NK-92 (cell line): Measurements from ENCODE around the gene TOX2.

Experiments used
- DNase-seq: peaks from one replicate; lab custom pipeline; 2025; ENCODE audit not compliant: unreplicated experiment; lab: John Stamatoyannopoulos, UW

TOX2 gene

GRCh38 chr20:43914311-43915210, at the start of gene TOX2:
Gene TOX2 (plus strand): TSS chr20:43914852. CDS start chr20:43914892, 40 bp downstream.
- DNase-seq: no peak

DNA sequence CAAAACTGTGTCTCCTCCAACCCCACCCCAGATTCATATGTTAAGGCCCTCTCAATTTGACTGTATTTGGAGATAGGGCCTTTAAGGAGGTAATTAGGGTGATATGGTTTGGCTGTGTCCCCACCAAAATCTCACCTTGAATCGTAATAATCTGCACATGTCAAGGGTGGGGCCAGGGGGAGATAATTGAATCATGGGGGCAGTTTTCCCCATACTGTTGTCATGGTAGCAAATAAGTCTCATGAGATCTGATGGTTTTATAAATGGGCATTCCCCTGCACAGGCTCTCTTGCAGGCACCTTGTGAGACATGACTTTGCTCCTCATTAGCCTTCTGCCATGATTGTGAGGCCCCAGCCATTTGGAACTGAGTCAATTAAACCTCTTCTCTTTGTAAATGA, 46.6 kb upstream of the TOX2 start:
- no peak for DNase-seq

DNA sequence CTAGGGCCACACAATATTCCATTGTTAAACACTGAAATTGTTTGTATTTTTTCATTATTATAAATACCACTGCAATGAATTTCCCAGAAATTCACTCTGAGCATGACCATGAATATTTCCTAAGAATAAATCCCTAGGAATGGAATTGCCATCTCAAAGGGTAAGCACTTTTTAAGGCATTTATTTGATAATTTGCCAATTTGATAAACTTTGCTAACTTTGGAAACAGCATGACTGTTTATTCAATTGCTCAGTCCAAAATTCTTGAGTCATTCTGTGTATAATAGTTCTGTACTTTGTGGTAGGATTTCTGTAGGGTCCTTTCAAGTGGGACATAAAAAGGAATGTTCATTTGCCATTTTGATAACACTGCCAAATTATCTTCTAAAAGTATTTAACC, 44.2 kb upstream of the TOX2 start:
- no peak for DNase-seq

GRCh38 chr20:43878776-43879175, 35.9 kb upstream of the TOX2 start:
- no peak for DNase-seq

- DNase-seq: no peak
These were observed 20.7 kb upstream of the TOX2 start for GRCh38 chr20:43893930-43894329.

DNA sequence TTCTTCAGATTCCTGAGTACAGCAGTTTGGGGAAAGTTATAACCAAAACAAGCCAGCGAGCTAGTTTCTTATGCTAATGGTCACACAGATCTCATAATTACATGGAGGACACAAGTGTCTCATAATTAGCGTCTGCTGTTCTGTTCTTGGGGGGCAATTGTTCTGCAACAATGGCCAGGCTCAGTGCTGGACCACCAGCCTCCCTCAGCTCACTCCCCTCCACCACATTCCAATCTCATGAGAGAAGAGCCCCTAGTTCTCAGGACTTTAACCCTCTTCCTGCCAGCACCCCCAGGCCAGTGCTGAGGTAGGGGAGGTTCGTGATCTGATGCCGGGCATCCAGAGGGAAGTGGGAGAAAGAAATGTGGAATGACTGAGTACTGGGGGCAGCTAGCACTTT, 20.2 kb upstream of the TOX2 start:
- DNase-seq: no peak

GRCh38 chr20:43895235-43895634, 19.4 kb upstream of the TOX2 start:
- DNase-seq: no peak

GRCh38 chr20:43899274-43900120, 15.2 kb upstream of the TOX2 start:
- DNase-seq: no peak

DNA sequence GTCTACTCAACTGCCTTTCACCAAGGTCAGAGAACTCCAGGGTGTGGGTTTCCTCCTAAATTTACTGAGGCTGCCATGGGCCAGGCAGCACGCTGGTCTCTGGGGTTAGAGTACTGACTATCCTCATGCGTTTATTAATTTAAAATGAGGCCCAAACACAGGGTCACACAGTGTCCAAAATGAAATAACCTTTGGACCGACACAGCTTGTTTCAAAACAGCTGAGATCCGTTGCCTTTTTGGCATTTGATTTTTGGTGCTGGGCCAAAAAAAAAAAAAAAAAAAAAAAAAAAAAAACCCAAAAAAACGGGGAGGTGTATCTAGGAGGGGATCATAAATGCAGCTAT, 14.6 kb upstream of the TOX2 start:
- no peak for DNase-seq

GRCh38 chr20:43900496-43900895, 14.2 kb upstream of the TOX2 start:
- no peak for DNase-seq

- no peak for DNase-seq
These were observed 13.4 kb upstream of the TOX2 start for GRCh38 chr20:43901296-43901695.

GRCh38 chr20:43903953-43904826, 10.5 kb upstream of the TOX2 start:
- DNase-seq: no peak

- DNase-seq: no peak
These were observed 9.8 kb upstream of the TOX2 start for GRCh38 chr20:43904827-43905177.

DNA sequence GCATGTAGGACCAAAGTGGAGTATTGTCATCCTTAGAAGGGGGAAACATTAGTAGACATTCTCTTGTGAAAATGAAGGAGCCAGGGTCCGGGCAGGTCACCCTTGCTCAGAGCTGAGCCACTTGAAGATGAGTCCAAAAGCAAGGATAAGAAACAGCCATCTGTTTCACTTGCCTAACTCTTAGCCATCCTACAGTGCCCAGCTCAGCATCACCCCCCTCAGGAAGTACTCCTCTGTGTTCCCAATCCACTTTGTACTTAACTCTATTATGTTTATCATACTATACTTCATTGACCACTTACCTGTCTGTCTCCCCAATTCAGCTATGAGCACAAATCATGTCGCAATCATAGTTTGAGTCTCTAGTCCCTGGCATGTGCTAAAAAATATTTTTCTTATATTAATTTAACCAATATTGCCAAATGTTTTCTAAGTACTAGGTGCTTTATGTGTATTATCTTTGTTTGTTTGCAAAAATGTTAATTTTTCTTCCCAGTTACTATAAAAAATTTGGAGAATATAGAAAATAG, 8.1 kb upstream of the TOX2 start:
- no peak for DNase-seq

GRCh38 chr20:43909211-43909610, 5.4 kb upstream of the TOX2 start:
- no peak for DNase-seq

- DNase-seq: no peak
These were observed 4.9 kb upstream of the TOX2 start for GRCh38 chr20:43909720-43910119.

DNA sequence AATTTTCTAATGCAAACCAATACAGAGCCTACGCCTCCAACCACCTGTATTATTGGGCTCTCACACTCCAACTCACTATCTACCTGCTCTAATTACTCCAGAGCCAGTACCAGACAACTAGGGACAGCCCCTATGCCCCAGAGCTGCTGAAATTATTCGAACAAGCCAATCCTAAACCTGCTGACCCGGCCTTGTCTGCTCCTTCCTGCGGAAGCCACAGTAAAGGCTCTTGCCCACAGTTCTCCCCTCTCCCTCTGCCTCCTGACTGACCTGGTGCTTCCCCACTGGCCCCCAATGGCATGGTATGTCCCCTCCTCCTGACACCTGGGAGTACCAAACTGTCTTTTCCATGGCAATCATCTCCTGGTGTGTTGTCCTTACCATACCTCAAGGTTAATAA, 4.1 kb upstream of the TOX2 start:
- no peak for DNase-seq

DNA sequence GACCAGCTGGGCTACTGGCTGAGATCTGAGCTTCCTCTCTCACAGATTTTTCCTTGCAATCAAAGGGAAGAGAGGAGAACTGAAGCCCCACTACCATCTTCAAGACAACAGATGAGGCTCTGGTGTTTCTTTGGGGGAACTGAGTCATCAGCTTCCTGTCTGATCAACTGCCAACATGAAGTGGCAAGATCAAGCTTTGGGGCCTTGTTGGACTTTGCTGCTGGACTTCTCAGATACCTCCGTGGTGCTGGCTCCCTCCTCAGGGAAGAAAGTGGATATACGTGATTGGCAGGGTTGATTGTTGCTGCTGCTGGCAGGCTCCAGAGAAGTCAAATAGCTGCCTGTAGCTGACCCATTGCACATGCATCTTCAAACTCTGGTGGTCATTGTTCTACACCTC, 3.6 kb upstream of the TOX2 start:
- no peak for DNase-seq

DNA sequence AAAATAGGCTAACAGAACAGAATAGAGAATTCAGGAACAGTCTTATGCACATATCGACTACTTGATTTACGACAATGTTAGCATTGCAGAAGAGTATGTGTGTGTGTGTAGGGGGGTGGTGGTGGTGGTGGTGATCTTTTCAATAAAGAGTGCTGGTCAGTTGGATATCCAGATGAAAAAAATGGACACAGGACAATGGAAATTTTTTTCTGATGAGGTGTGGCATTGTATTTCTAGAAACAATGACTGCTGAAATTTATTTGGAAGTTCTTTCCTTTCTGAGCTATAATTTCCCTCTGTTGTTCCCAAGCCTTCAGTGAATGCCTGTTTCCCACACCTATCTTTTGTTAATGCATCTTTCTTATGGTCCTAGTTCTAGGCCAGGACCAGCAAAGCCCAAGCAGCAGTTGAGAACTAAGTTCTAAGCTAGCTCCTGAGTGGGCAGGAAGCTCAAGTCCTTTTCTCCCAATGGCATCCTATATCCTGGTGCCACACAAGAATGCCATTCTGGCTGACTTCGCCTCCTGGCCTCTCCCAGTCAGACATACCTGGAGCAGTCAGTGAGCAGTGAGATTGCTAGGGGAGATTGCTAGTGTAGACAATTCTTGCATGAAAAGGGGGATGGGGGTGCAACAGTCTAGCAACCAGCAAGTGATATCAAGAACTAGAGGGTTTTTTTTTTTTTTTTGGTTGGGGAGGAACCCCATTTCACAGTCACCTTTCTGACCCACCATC, 1.2 kb upstream of the TOX2 start:
- DNase-seq: no peak
